Keratinocyte (primary cell): ENCODE data around the gene PCNX4. TPM values are rescaled to one million over a fixed set of nuclear protein-coding genes. Genes with fewer than 3 reads are reported as not detected.

ENCODE experiments used
- DNase-seq: peaks from one replicate; pipeline ENCODE4 v3.0.0-alpha.2; 2011; ENCODE audit warnings: low read depth, missing footprints, low spot score
- FAIRE-seq: peaks from 2 replicates; lab custom pipeline; 2011; peaks lifted over from hg19 to GRCh38; lab: Jason Lieb, UNC
- H2AFZ ChIP-seq: 2 replicates; pipeline ENCODE4 v1.6.0; 2012; ENCODE audit warnings: low read length, control low read depth, inconsistent platforms; ENCODE audit not compliant: control insufficient read depth
- H3K27ac ChIP-seq: 2 replicates; pipeline ENCODE4 v1.5.1; 2011; ENCODE audit warnings: low read length; ENCODE audit not compliant: control insufficient read depth, insufficient read depth
- H3K27me3 ChIP-seq: 3 replicates; pipeline ENCODE4 v1.6.0; 2011; ENCODE audit warnings: low read length; ENCODE audit not compliant: control insufficient read depth, insufficient read depth; ENCODE audit errors: extremely low read depth
- H3K36me3 ChIP-seq, 2 experiments: 2 replicates in 1 of 2; 3 replicates in 1 of 2; pipeline ENCODE4 v1.5.1; 2011; ENCODE audit warnings: low read length in 2 of 2, mild to moderate bottlenecking in 1 of 2; ENCODE audit not compliant: control insufficient read depth in 2 of 2, insufficient read depth in 2 of 2; ENCODE audit errors: extremely low read depth in 1 of 2
- H3K4me1 ChIP-seq: 3 replicates; pipeline ENCODE4 v1.5.1; 2011; ENCODE audit warnings: low read length; ENCODE audit not compliant: control insufficient read depth, insufficient read depth; ENCODE audit errors: extremely low read depth
- H3K4me2 ChIP-seq: 3 replicates; pipeline ENCODE4 v1.6.0; 2011; ENCODE audit warnings: low read depth, low read length; ENCODE audit not compliant: control insufficient read depth, insufficient read depth; ENCODE audit errors: extremely low read depth
- H3K4me3 ChIP-seq, 3 experiments: fragments of 200-600 bp in 1 of 3; sonication (generic) in 1 of 3; 2 replicates in 2 of 3; 3 replicates in 1 of 3; pipeline ENCODE4 v1.5.1; 2011 to 2016; ENCODE audit warnings: low read length in 3 of 3, mild to moderate bottlenecking in 3 of 3, control low read depth in 2 of 3, inconsistent platforms in 1 of 3, low read depth in 1 of 3, mixed read lengths in 1 of 3, mixed run types in 1 of 3, moderate library complexity in 1 of 3; ENCODE audit not compliant: control insufficient read depth in 2 of 3, insufficient read depth in 2 of 3; ENCODE audit errors: extremely low read depth in 1 of 3
- H3K79me2 ChIP-seq: 2 replicates; pipeline ENCODE4 v1.6.0; 2012; ENCODE audit warnings: low read length; ENCODE audit not compliant: control insufficient read depth, insufficient read depth
- H3K9ac ChIP-seq: 3 replicates; pipeline ENCODE4 v1.6.0; 2011; ENCODE audit warnings: low read length; ENCODE audit not compliant: control insufficient read depth, insufficient read depth; ENCODE audit errors: extremely low read depth
- H3K9me1 ChIP-seq: 3 replicates; pipeline ENCODE4 v1.6.0; 2011; ENCODE audit warnings: low read length; ENCODE audit not compliant: control insufficient read depth, insufficient read depth; ENCODE audit errors: extremely low read depth
- H3K9me3 ChIP-seq: 2 replicates; pipeline ENCODE4 v1.5.1; 2012; ENCODE audit warnings: low read depth, low read length; ENCODE audit not compliant: control insufficient read depth
- H4K20me1 ChIP-seq: 3 replicates; pipeline ENCODE4 v1.6.0; 2011; ENCODE audit warnings: low read length; ENCODE audit not compliant: control insufficient read depth, insufficient read depth; ENCODE audit errors: extremely low read depth
- EZH2 ChIP-seq: IDR thresholded peaks from one replicate; pipeline ENCODE4 v1.6.1; 2012; ENCODE audit warnings: inconsistent platforms, mild to moderate bottlenecking, low read length, moderate library complexity
- dilution Hi-C: fragments of 300-500 bp; cut with MboI; formaldehyde crosslinking; loops from one replicate; pipeline ENCODE4 v1.7.0; 2020; ENCODE audit warnings: low sequenced_read_pairs; ENCODE audit not compliant: extremely low pct_ligation_motif_present
- polyA plus RNA-seq, 5 experiments: library from polyadenylated mRNA; depleted of rRNA in 3 of 5; stranded (reverse) in 3 of 5; stranded (forward) in 1 of 5; unstranded in 1 of 5; fragments of >200 nt; gene quantifications; 1 replicate in 1 of 5; 2 replicates in 3 of 5; 3 replicates in 1 of 5; pipeline versions ENCODE4 v1.2.1 to v1.2.3, GENCODE V29; 2011 to 2012; ENCODE audit warnings: missing spikeins in 2 of 5, low read depth in 1 of 5, low replicate concordance in 1 of 5
- TF ChIP-seq, protein P1 (sequence below), 3 experiments: IDR thresholded peaks in 1 of 3; conservative IDR thresholded peaks in 1 of 3; optimal IDR thresholded peaks in 1 of 3; 2 replicates in 2 of 3; 3 replicates in 1 of 3; pipeline versions ENCODE3 to v1.5.1; 2011; ENCODE audit warnings: low read length in 3 of 3, mild to moderate bottlenecking in 3 of 3, moderate library complexity in 2 of 3, control low read depth in 1 of 3, inconsistent platforms in 1 of 3; ENCODE audit not compliant: insufficient read depth in 2 of 3; ENCODE audit errors: extremely low read depth in 1 of 3

Gene PCNX4
- polyA plus RNA-seq, 1 donor (not counting 4 experiments of a cell fraction or from before 2014, with no cell fraction given), result 49.8 TPM

DNA sequence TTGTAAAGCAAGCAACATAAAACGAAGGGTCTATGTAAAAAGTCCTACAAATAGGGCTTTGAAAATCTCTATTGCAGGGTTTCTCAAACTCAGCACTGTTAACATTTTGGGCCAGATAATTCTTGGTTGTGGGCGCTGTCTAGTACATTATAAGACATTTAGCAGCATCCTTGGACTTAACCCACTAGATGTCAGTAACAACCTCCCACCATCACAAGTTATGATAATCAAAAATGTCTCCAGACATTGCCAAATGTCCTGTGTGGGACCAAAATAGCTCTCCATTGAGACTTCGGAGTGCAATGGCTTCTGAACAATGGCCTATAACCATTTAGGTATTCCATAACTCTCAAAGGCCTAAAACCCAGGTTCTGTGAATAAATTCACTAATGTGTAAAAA is 96.4 kb downstream of the PCNX4 start:
- FAIRE-seq, result no peak
- Histone ChIP-seq H3K36me3 (no peaks in the 10 kb centered on the region), H3K9ac (no peak overlapping the region), H3K27ac (no peak overlapping the region), H3K4me1 (peaks cover 5% of the 10 kb centered on the region), H4K20me1 (no peaks in the 10 kb centered on the region), H3K4me3 (no peak overlapping the region), H3K27me3 (peaks cover 2% of the 10 kb centered on the region), H3K9me1 (no peaks in the 10 kb centered on the region), H2AFZ (no peak overlapping the region), H3K4me2 (no peak overlapping the region), H3K9me3 (no peaks in the 10 kb centered on the region), H3K79me2 (no peaks in the 10 kb centered on the region)
- TF ChIP-seq, protein P1, sequence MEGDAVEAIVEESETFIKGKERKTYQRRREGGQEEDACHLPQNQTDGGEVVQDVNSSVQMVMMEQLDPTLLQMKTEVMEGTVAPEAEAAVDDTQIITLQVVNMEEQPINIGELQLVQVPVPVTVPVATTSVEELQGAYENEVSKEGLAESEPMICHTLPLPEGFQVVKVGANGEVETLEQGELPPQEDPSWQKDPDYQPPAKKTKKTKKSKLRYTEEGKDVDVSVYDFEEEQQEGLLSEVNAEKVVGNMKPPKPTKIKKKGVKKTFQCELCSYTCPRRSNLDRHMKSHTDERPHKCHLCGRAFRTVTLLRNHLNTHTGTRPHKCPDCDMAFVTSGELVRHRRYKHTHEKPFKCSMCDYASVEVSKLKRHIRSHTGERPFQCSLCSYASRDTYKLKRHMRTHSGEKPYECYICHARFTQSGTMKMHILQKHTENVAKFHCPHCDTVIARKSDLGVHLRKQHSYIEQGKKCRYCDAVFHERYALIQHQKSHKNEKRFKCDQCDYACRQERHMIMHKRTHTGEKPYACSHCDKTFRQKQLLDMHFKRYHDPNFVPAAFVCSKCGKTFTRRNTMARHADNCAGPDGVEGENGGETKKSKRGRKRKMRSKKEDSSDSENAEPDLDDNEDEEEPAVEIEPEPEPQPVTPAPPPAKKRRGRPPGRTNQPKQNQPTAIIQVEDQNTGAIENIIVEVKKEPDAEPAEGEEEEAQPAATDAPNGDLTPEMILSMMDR (optimal IDR thresholded peaks at IDR 0.05 in 1 of 3, IDR thresholded peaks at IDR 0.05 in 1 of 3, conservative IDR thresholded peaks at IDR 0.05 in 1 of 3; ENCODE audit: extremely low read depth in 1 of 3, insufficient read depth in 2 of 3, low read length in 3 of 3), result peak in 1 of 3 experiments; percentile 7
- TF ChIP-seq EZH2, result no peak
- dilution Hi-C loops, result no loop called here
- no peak for DNase-seq

DNA sequence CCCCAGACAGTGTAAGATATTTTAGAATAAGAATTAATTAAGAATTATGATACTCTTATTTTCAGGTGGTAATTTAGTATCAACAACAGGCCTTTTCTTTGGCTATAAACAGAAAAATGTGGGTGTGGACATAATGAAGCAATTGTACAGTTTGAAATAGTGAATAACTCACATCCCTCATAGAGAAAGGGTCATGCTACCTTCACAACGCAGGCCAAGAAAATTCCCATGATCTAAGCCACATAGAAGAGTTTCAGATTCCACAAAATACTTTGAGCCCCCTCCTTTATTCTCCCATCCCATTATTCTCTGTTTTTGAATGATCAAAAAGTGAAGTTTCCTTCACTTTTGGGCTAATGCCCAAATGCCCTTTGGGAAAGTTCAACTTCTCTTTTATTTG is 97.0 kb downstream of the PCNX4 start:
- no peak for DNase-seq
- dilution Hi-C loops, result no loop called here
- H2AFZ ChIP-seq, result no peak overlapping the region
- no peak overlapping the region for H3K9ac ChIP-seq
- H3K79me2 ChIP-seq, result no peaks in the 10 kb centered on the region
- H3K27me3 ChIP-seq, result peaks cover 2% of the 10 kb centered on the region
- H3K9me1 ChIP-seq, result no peaks in the 10 kb centered on the region
- H4K20me1 ChIP-seq, result no peaks in the 10 kb centered on the region
- H3K4me1 ChIP-seq, result peaks cover 4% of the 10 kb centered on the region
- no peak overlapping the region for H3K27ac ChIP-seq
- FAIRE-seq, result no peak
- TF ChIP-seq, protein P1 (optimal IDR thresholded peaks at IDR 0.05 in 1 of 3, IDR thresholded peaks at IDR 0.05 in 1 of 3, conservative IDR thresholded peaks at IDR 0.05 in 1 of 3; ENCODE audit: extremely low read depth in 1 of 3, insufficient read depth in 2 of 3, low read length in 3 of 3), result no peak
- no peak for TF ChIP-seq EZH2
- H3K36me3 ChIP-seq, result no peaks in the 10 kb centered on the region
- H3K9me3 ChIP-seq, result no peaks in the 10 kb centered on the region
- no peak overlapping the region for H3K4me3 ChIP-seq
- no peak overlapping the region for H3K4me2 ChIP-seq
